HCT116 (cell line): Measurements from ENCODE around the gene SLCO2A1. TPM values are rescaled to one million over a fixed set of nuclear protein-coding genes. Genes with fewer than 3 reads are reported as not detected.

Source experiments
- ATAC-seq: fragments of 200-7000 bp; cut with Tn5 transposase; 2 replicates; pipeline ENCODE4 v1.9.1; 2020; ENCODE audit warnings: mild to moderate bottlenecking, moderate library complexity
- BruUV-seq: library from RNA; stranded (reverse); fragments of 400-500 nt; replicated peaks from 2 replicates; lab custom pipeline; 2021; lab: Mats Ljungman, UMichigan
- CTCF ChIA-PET: fragments of 300-600 bp; sonication (Branson Sonifier 250); formaldehyde crosslinking; loops from one replicate; lab custom pipeline; 2021; ENCODE audit warnings: antibody characterized with exemption; lab: Charles Lee
- POLR2A ChIA-PET: fragments of 300-600, 350-600 bp; sonication (Branson Sonifier 250); formaldehyde crosslinking; loops from one replicate; lab custom pipeline; 2021; ENCODE audit warnings: antibody characterized with exemption; lab: Charles Lee
- RAD21 ChIA-PET, 2 experiments: fragments of 300-600 bp; sonication (Branson Sonifier 250); formaldehyde crosslinking; loops; one replicate each; lab custom pipeline; 2023; ENCODE audit warnings: low total read pairs in 2 of 2; ENCODE audit not compliant: uncharacterized antibody in 2 of 2, unreplicated experiment in 2 of 2, low non-redundant PET in 1 of 2; lab: Charles Lee
- DNase-seq: peaks from one replicate; pipeline ENCODE4 v3.0.0-alpha.2; 2010; ENCODE audit warnings: low read depth, low spot score
- H2AFZ ChIP-seq: fragments of 200-600 bp; shearing (Covaris generic), sonication (generic); 2 replicates; pipeline ENCODE4 v1.6.1; 2017; ENCODE audit warnings: low read depth, mixed run types, mixed read lengths, antibody characterized with exemption, low read length; ENCODE audit not compliant: poor library complexity, severe bottlenecking
- H3K27ac ChIP-seq: 2 replicates; pipeline ENCODE4 v1.5.1; 2012; ENCODE audit warnings: low read depth, low read length
- H3K27me3 ChIP-seq: fragments of 200-600 bp; sonication (generic); 2 replicates; pipeline ENCODE4 v1.6.1; 2016; ENCODE audit warnings: mixed run types, low read length, mixed read lengths; ENCODE audit not compliant: insufficient read depth
- H3K36me3 ChIP-seq, 2 experiments: fragments of 200-500 bp in 1 of 2; fragments of 200-600 bp in 1 of 2; sonication (Bioruptor generic) in 1 of 2; sonication (generic) in 1 of 2; 2 replicates each; pipeline versions ENCODE4 v1.5.1 to v1.6.1; 2014 to 2016; ENCODE audit warnings: low read length in 2 of 2, inconsistent platforms in 1 of 2, mixed read lengths in 1 of 2, mixed run types in 1 of 2; ENCODE audit not compliant: insufficient read depth in 2 of 2, control insufficient read depth in 1 of 2
- H3K4me1 ChIP-seq, 2 experiments: fragments of 200-600 bp in 1 of 2; sonication (generic) in 1 of 2; 2 replicates each; pipeline versions ENCODE4 v1.5.1 to v1.6.1; 2012 to 2017; ENCODE audit warnings: low read length in 2 of 2, inconsistent platforms in 1 of 2, mild to moderate bottlenecking in 1 of 2, mixed read lengths in 1 of 2, mixed run types in 1 of 2, moderate library complexity in 1 of 2; ENCODE audit not compliant: insufficient read depth in 2 of 2, control insufficient read depth in 1 of 2
- H3K4me2 ChIP-seq: fragments of 200-600 bp; sonication (generic); 2 replicates; pipeline ENCODE4 v1.6.1; 2017; ENCODE audit warnings: mixed run types, low read length, mixed read lengths
- H3K4me3 ChIP-seq, 2 experiments: fragments of 200-600 bp in 1 of 2; sonication (generic) in 1 of 2; replicated peaks in 1 of 2; 2 replicates each; pipeline ENCODE4 v1.5.1; 2011 to 2016; ENCODE audit warnings: low read length in 2 of 2, control low read depth in 1 of 2, low read depth in 1 of 2, mild to moderate bottlenecking in 1 of 2, mixed read lengths in 1 of 2, mixed run types in 1 of 2
- H3K79me2 ChIP-seq: fragments of 200-600 bp; sonication (generic); 2 replicates; pipeline ENCODE4 v1.6.1; 2017; ENCODE audit warnings: mild to moderate bottlenecking, mixed run types, low read length, moderate library complexity, mixed read lengths; ENCODE audit not compliant: insufficient read depth
- H3K9ac ChIP-seq: fragments of 200-600 bp; sonication (generic); 2 replicates; pipeline ENCODE4 v1.6.1; 2016; ENCODE audit warnings: low read length, mixed read lengths
- H3K9me2 ChIP-seq: fragments of 200-600 bp; sonication (generic), shearing (Covaris generic); 2 replicates; pipeline ENCODE4 v1.6.1; 2017; ENCODE audit warnings: mixed run types, mild to moderate bottlenecking, moderate library complexity; ENCODE audit not compliant: insufficient read depth
- H3K9me3 ChIP-seq, 2 experiments: fragments of 200-500 bp in 1 of 2; fragments of 200-600 bp in 1 of 2; sonication (Bioruptor generic) in 1 of 2; sonication (generic) in 1 of 2; 2 replicates each; pipeline ENCODE4 v1.6.1; 2014 to 2017; ENCODE audit warnings: low read length in 2 of 2, mixed read lengths in 2 of 2, inconsistent platforms in 1 of 2, low read depth in 1 of 2, mild to moderate bottlenecking in 1 of 2, mixed run types in 1 of 2, moderate library complexity in 1 of 2; ENCODE audit not compliant: control insufficient read depth in 1 of 2, insufficient read depth in 1 of 2
- H4K20me1 ChIP-seq: fragments of 200-600 bp; sonication (generic), shearing (Covaris generic); 2 replicates; pipeline ENCODE4 v1.6.1; 2017; ENCODE audit warnings: mixed run types, mild to moderate bottlenecking, moderate library complexity; ENCODE audit not compliant: insufficient read depth
- EGR1 ChIP-seq: IDR thresholded peaks from 2 replicates; pipeline ENCODE4 v1.6.1; 2012; ENCODE audit warnings: low read depth
- ELF1 ChIP-seq: IDR thresholded peaks from 2 replicates; pipeline ENCODE4 v1.6.1; 2012; ENCODE audit warnings: low read depth, borderline replicate concordance
- EZH2phosphoT487 ChIP-seq: fragments of 200-600 bp; IDR thresholded peaks from 2 replicates; pipeline ENCODE4 v1.6.1; 2018; ENCODE audit warnings: antibody characterized with exemption, borderline replicate concordance
- JUND ChIP-seq: IDR thresholded peaks from 2 replicates; pipeline ENCODE4 v1.6.1; 2012
- POLR2A ChIP-seq: IDR thresholded peaks from 2 replicates; pipeline ENCODE4 v1.7.0; 2011; ENCODE audit warnings: borderline replicate concordance; ENCODE audit not compliant: insufficient read depth, insufficient read length; ENCODE audit errors: extremely low read depth
- POLR2AphosphoS5 ChIP-seq: IDR thresholded peaks from 2 replicates; pipeline ENCODE4 v1.6.1; 2011; ENCODE audit warnings: mild to moderate bottlenecking, low read depth, low read length, moderate library complexity
- RAD21 ChIP-seq: IDR thresholded peaks from 2 replicates; pipeline ENCODE4 v1.6.1; 2012; ENCODE audit warnings: low read depth, mild to moderate bottlenecking
- REST ChIP-seq: IDR thresholded peaks from 2 replicates; pipeline ENCODE4 v1.6.1; 2012; ENCODE audit warnings: low read depth
- SIN3A ChIP-seq: IDR thresholded peaks from 2 replicates; pipeline ENCODE4 v1.6.1; 2012; ENCODE audit warnings: low read depth
- SP1 ChIP-seq: IDR thresholded peaks from 2 replicates; pipeline ENCODE4 v1.6.1; 2012; ENCODE audit warnings: low read depth
- SRF ChIP-seq: IDR thresholded peaks from 2 replicates; pipeline ENCODE4 v1.6.1; 2012; ENCODE audit warnings: low read depth
- TCF7L2 ChIP-seq: IDR thresholded peaks from 2 replicates; pipeline ENCODE4 v1.7.0; 2011; ENCODE audit warnings: borderline replicate concordance, inconsistent platforms; ENCODE audit not compliant: insufficient read depth, insufficient read length; ENCODE audit errors: extremely low read depth
- YY1 ChIP-seq: IDR thresholded peaks from 2 replicates; pipeline ENCODE4 v1.6.1; 2011; ENCODE audit warnings: low read length, low read depth, moderate library complexity, mild to moderate bottlenecking; ENCODE audit not compliant: insufficient replicate concordance; ENCODE audit errors: extremely low read depth
- ZFX ChIP-seq: fragments of 450-650 bp; IDR thresholded peaks from 2 replicates; pipeline ENCODE4 v1.6.1; 2017
- ZNF274 ChIP-seq: fragments of 200-500 bp; sonication (Bioruptor generic); IDR thresholded peaks from 2 replicates; pipeline ENCODE4 v1.6.1; 2014; ENCODE audit warnings: mild to moderate bottlenecking, low read depth, low read length, inconsistent platforms
- intact Hi-C: fragments of 100-400 bp; cut with micrococcal nuclease; formaldehyde crosslinking; loops from 2 replicates; pipeline ENCODE4 v1.10.0; 2022
- total RNA-seq: library from RNA; stranded (reverse); gene quantifications from one replicate; pipeline ENCODE4 v1.2.1, GENCODE V29; 2021; ENCODE audit not compliant: unreplicated experiment
- TF ChIP-seq, protein P1 (sequence below): IDR thresholded peaks from 2 replicates; pipeline ENCODE4 v1.6.1; 2012
- TF ChIP-seq, protein P2 (sequence below): IDR thresholded peaks from 2 replicates; pipeline ENCODE4 v1.6.1; 2012

The SLCO2A1 gene
- total RNA-seq, 1 experiment from 2014 or later = 0.52 TPM

DNA sequence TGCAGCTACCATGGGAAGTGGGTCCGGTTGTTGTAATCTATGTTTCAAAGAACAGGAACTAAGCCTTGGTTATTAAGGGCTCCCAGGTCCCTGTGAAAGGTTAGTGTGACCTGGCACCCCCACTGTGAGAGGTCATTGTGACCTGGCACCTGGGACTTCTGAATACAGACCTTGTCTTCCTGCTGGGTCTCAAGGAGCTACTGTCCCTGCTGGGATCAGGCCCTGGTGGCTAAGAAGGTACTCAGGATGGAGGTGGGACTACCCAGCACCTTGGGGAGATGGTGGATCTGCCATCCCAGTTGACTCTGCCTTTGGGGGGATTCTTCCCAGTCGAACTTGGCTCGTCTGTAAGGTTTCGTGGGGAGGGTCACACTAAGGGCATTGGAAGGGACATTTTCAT lies 10.3 kb upstream of the SLCO2A1 start:
- Histone ChIP-seq H3K4me1 (peaks cover 0 to 14% of the 10 kb centered on the region in 2 experiments; a peak in 2 of 4 replicates), H3K36me3 (no peaks in the 10 kb centered on the region), H3K27ac (no peak overlapping the region), H2AFZ (no peak overlapping the region), H3K79me2 (no peaks in the 10 kb centered on the region), H3K9ac (no peak overlapping the region), H4K20me1 (no peaks in the 10 kb centered on the region), H3K4me2 (no peak overlapping the region), H3K9me2 (no peaks in the 10 kb centered on the region), H3K4me3 (no peak overlapping the region), H3K27me3 (no peaks in the 10 kb centered on the region), H3K9me3 (no peaks in the 10 kb centered on the region)
- DNase-seq = no peak
- no TSS peak for BruUV-seq
- ChIA-PET POLR2A (no interaction called here), RAD21 (no interaction called here), CTCF (interaction anchor here (1.3 kb wide), 1 partner anchor 110 kb away, joined by 3 read pairs; no protein-coding TSS in a partner anchor)
- no peak for ATAC-seq
- intact Hi-C loops = no loop called here
- no peak for TF ChIP-seq EZH2phosphoT487

- peaks cover 0 to 14% of the 10 kb centered on the region in 2 experiments; a peak in 2 of 4 replicates for H3K4me1 ChIP-seq
- no peak overlapping the region for H3K27ac ChIP-seq
- no TSS peak for BruUV-seq
- ATAC-seq (peak; percentile 90), DNase-seq (peak; percentile 8)
- H3K9ac ChIP-seq = no peak overlapping the region
- H3K4me3 ChIP-seq = no peak overlapping the region
- intact Hi-C loops = loop anchor here (1.0 kb wide), 1 partner anchor 109 kb away; no protein-coding TSS in a partner anchor
- no peak overlapping the region for H2AFZ ChIP-seq
- no peaks in the 10 kb centered on the region for H4K20me1 ChIP-seq
- H3K9me2 ChIP-seq = no peaks in the 10 kb centered on the region
- peak overlapping the region; percentile 30 for H3K4me2 ChIP-seq
- no peaks in the 10 kb centered on the region for H3K36me3 ChIP-seq
- no peaks in the 10 kb centered on the region for H3K27me3 ChIP-seq
- no peaks in the 10 kb centered on the region for H3K79me2 ChIP-seq
- POLR2A ChIA-PET = no interaction called here
- CTCF ChIA-PET = interaction anchor here (1.3 kb wide), 1 partner anchor 109 kb away, joined by 3 read pairs; no protein-coding TSS in a partner anchor
- H3K9me3 ChIP-seq = no peaks in the 10 kb centered on the region
- RAD21 ChIA-PET = no interaction called here
- TF ChIP-seq EGR1 (no peak), EZH2phosphoT487 (no peak), POLR2AphosphoS5 (no peak), ZFX (peak; percentile 41; the same call in 1 of the 2 replicates), REST (no peak), SRF (0 out of 2 replicates have a peak, but pooled peaks have one; percentile 41), POLR2A (no peak), SP1 (no peak), ELF1 (no peak), TCF7L2 (no peak), JUND (no peak), RAD21 (peak; percentile 70), YY1 (no peak), SIN3A (no peak), ZNF274 (no peak)
- TF ChIP-seq, protein P1, sequence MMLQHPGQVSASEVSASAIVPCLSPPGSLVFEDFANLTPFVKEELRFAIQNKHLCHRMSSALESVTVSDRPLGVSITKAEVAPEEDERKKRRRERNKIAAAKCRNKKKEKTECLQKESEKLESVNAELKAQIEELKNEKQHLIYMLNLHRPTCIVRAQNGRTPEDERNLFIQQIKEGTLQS = no peak
- TF ChIP-seq, protein P2, sequence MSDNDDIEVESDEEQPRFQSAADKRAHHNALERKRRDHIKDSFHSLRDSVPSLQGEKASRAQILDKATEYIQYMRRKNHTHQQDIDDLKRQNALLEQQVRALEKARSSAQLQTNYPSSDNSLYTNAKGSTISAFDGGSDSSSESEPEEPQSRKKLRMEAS = no peak
These were observed 9.6 kb upstream of the SLCO2A1 start for GRCh38 chr3:134039161-134039862.
